ENCODE measurements around the gene STK38L. TPM values are rescaled to one million over a fixed set of nuclear protein-coding genes. Genes with fewer than 3 reads are reported as not detected.

Gene STK38L
- total and polyA plus RNA-seq, 7 donors: 16.8 to 86.2 (median 67.3) TPM

DNA sequence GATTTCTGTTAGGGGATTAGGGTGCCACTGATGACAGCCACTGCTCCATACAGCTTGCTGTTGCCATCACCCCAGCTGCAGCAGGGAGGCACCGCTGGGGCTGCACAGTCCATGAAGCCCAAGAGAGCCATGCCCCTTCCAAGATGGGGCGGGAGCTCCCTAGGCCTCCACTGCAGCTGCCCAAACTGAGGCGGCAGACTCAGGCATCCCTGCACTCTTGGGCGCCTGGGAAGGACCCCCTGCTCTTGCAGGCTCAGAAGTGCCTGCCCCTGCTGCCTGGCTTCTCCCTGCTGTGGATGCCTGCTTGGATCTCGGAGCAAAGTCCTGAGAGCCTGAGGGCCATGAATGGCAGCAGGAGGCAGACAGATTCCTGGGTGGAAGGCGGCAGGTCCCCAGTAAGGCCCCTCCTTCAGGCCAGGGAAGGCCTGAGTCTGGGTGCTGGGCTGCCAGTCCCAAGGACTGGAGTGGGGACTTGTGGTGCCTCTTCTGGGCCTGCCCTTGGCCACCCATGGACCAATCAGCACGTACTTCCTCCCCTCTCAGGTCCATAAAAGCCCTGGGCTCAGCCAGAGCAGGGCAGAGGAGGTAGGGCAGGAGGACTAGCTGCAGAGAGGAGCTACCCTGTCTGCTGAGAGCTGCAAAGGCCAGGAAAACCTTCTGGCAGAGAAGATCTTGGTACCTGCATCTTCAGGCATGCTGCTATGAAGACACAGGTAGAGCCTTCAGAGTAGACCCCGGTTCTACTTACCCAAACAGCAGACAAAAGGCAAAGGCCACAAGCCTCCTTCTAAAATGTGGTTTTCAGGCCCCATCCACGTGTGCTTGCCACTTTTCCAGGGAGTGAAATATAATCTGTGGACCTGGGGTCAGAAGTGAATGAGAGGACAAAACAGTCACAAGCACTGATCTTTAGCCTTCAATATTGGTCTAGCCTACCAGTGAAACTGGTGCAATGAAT is 30.0 kb upstream of the STK38L start:
- no peak for DNase-seq
- no peak overlapping the region for H3K4me3 ChIP-seq
- no peaks in the 10 kb centered on the region for H3K27me3 ChIP-seq
- no peaks in the 10 kb centered on the region for H3K4me1 ChIP-seq
- 95% methylated on average over 9 of the region's 9 CpGs for WGBS, 2 donors
- no peaks in the 10 kb centered on the region for H3K9me3 ChIP-seq
- no peak overlapping the region for H3K27ac ChIP-seq
- intact Hi-C loops (cut with DNase I): no loop called here
- H3K36me3 ChIP-seq: no peaks in the 10 kb centered on the region
- no peak for TF ChIP-seq EP300 (IDR thresholded peaks at IDR 0.05)
- no peak for TF ChIP-seq POLR2AphosphoS5 (IDR thresholded peaks at IDR 0.05)
- TF ChIP-seq, protein P1, sequence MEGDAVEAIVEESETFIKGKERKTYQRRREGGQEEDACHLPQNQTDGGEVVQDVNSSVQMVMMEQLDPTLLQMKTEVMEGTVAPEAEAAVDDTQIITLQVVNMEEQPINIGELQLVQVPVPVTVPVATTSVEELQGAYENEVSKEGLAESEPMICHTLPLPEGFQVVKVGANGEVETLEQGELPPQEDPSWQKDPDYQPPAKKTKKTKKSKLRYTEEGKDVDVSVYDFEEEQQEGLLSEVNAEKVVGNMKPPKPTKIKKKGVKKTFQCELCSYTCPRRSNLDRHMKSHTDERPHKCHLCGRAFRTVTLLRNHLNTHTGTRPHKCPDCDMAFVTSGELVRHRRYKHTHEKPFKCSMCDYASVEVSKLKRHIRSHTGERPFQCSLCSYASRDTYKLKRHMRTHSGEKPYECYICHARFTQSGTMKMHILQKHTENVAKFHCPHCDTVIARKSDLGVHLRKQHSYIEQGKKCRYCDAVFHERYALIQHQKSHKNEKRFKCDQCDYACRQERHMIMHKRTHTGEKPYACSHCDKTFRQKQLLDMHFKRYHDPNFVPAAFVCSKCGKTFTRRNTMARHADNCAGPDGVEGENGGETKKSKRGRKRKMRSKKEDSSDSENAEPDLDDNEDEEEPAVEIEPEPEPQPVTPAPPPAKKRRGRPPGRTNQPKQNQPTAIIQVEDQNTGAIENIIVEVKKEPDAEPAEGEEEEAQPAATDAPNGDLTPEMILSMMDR (IDR thresholded peaks at IDR 0.05): no peak
- no peak for TF ChIP-seq POLR2A (IDR thresholded peaks at IDR 0.05)

DNA sequence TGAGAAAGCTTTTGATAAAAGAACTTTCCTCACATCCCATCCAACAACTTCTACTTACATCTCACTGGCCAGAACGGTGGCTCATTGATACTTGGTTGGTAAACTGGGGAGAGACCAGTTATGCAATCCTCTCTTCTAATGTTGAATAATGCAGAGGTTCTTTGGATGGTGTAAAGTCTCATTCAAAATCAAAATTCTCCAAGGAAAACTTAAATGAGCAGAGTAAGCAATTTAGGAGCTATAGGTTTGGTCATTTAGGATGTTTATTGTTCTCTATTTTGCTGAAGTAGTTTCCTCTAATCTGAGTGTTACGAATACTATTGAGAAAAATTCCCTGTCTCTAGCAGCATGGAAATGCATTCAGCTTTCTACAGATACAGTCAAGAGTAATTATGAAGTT is 26.5 kb upstream of the STK38L start:
- Histone ChIP-seq H3K27ac (no peak overlapping the region), H3K4me3 (no peak overlapping the region), H3K27me3 (no peaks in the 10 kb centered on the region), H3K4me1 (peaks cover 0 to 11% (median 3%) of the 10 kb centered on the region in 4 donors), H3K36me3 (no peaks in the 10 kb centered on the region), H3K9me3 (no peaks in the 10 kb centered on the region)
- intact Hi-C loops (cut with DNase I): no loop called here
- no peak for DNase-seq
- WGBS, 2 donors: 94 to 95% methylated on average over 2 of the region's 2 CpGs
- TF ChIP-seq, protein P1 (IDR thresholded peaks at IDR 0.05): no peak
- TF ChIP-seq EP300 (IDR thresholded peaks at IDR 0.05): no peak

DNA sequence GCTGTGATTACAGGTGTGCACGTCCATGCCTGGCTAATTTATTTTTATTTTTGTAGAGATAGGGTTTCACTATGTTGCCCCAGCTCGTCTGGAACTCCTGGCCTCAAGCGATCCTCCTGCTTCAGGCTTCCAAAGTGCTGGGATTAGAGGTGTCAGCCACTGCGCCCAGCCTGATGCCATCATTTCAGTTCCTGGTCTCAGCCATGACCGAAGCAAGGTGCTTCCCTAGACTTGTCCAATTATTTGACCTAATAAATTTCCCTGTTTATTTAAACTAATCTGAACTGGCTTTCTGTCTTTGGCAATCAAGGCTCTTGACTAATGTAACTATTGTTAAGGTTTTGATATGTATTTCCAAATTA is 24.4 kb upstream of the STK38L start:
- no peaks in the 10 kb centered on the region for H3K9me3 ChIP-seq
- H3K4me3 ChIP-seq: no peak overlapping the region
- H3K27me3 ChIP-seq: no peaks in the 10 kb centered on the region
- no peak for DNase-seq
- H3K27ac ChIP-seq: peak overlapping the region in 2 of 4 donors; percentile 52 to 64
- intact Hi-C loops (cut with DNase I): no loop called here
- 83 to 90% methylated on average over 5 of the region's 5 CpGs for WGBS, 2 donors
- no peak for TF ChIP-seq EP300 (IDR thresholded peaks at IDR 0.05)
- H3K36me3 ChIP-seq: no peaks in the 10 kb centered on the region
- H3K4me1 ChIP-seq: peaks cover 0 to 11% (median 3%) of the 10 kb centered on the region in 4 donors

DNA sequence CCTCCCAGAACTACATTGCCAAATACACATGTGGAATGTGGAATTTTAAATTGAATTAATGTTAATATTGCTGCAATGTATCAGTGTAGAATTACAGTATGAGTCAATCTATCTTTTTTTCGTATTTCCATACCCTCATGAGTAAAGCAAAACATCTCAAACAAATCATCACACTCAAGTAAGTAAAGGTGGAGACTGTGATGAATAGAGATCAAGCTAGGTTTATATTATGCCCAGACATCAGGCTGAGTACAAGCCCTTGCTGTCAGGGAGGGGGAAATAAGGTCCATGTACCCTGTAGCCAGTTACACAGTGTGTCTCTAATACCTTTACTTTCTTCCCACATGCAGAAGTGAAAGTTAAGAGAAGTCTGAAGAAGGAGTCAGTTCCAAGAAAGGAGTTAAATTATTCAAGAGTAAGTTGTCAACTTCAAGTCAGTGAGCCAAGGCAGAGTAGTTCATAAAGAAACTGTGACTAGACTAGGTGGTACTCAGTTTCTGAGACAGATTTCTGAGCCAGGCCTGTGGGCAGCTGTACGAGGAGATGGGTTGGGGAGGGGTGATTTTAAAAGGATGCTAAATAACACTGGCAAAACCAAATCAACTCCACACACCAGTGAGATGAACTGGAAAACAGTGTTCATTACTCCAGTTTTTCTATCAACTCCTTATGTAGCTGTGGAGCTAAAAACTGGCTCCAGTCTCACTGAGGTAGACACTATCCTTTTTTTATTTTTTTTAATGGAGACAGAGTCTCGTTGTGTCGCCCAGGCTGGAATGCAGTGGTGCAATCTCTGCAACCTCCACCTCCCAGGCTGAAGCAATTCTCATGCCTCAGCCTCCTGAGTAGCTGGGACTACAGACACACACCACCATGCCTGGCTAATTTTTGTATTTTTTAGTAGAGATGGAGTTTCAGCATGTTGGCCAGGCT is 23.8 kb upstream of the STK38L start:
- no peak for TF ChIP-seq EP300 (IDR thresholded peaks at IDR 0.05)
- no peak for TF ChIP-seq POLR2AphosphoS5 (IDR thresholded peaks at IDR 0.05)
- no peak for TF ChIP-seq POLR2A (IDR thresholded peaks at IDR 0.05)
- TF ChIP-seq, protein P1 (IDR thresholded peaks at IDR 0.05): no peak
- DNase-seq: no peak
- Histone ChIP-seq H3K27me3 (no peaks in the 10 kb centered on the region), H3K4me3 (no peak overlapping the region), H3K36me3 (no peaks in the 10 kb centered on the region), H3K4me1 (peaks cover 0 to 11% (median 3%) of the 10 kb centered on the region in 4 donors), H3K27ac (peak overlapping the region in 3 of 4 donors; percentile 48 to 64 (median 52)), H3K9me3 (no peaks in the 10 kb centered on the region)
- intact Hi-C loops (cut with DNase I): no loop called here
- WGBS, 2 donors: 79 to 87% methylated on average over 4 of the region's 4 CpGs

DNA sequence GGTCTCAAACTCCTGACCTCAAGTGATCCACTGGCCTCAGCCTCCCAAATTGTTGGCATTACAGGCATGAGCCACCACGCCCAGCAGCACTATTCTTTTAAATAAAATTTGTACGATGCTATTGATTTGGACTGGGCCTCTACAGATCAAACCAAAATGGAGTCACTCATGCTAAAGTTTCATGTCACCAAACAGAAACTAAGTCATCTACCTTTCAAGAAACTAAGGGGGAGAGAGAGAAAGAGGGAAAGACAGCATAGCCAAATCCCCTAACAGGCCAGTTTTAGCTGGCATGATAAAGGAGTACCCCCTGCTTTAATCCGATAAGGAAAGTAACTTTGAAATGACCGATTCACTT is 23.1 kb upstream of the STK38L start:
- Histone ChIP-seq H3K27ac (peak overlapping the region in 2 of 4 donors; percentile 52 to 64), H3K27me3 (no peaks in the 10 kb centered on the region), H3K4me3 (no peak overlapping the region), H3K36me3 (no peaks in the 10 kb centered on the region), H3K4me1 (peaks cover 0 to 11% (median 3%) of the 10 kb centered on the region in 4 donors), H3K9me3 (no peaks in the 10 kb centered on the region)
- intact Hi-C loops (cut with DNase I): no loop called here
- DNase-seq: no peak
- TF ChIP-seq, protein P1 (IDR thresholded peaks at IDR 0.05): no peak
- TF ChIP-seq EP300 (IDR thresholded peaks at IDR 0.05) (no peak), POLR2AphosphoS5 (IDR thresholded peaks at IDR 0.05) (no peak), POLR2A (IDR thresholded peaks at IDR 0.05) (no peak)
- 77 to 85% methylated on average over 4 of the region's 4 CpGs for WGBS, 2 donors
